HFFc6 (cell line): ENCODE data around the gene DOCK3. TPM values are rescaled to one million over a fixed set of nuclear protein-coding genes. Genes with fewer than 3 reads are reported as not detected.
"Not testable (repeated sequence)": the region's sequence is repeated elsewhere in the genome, so short reads cannot be mapped to it uniquely, and the experiment has no call there.

Source experiments
- DNase-seq: peaks from one replicate; pipeline ENCODE4 v3.0.0-alpha.2; 2018
- H3K27ac Mint-ChIP-seq: 2 replicates; pipeline ENCODE4 v1.8.0; 2020; ENCODE audit warnings: mild to moderate bottlenecking, mixed read lengths
- H3K27me3 Mint-ChIP-seq: 2 replicates; pipeline ENCODE4 v1.8.0; 2021; ENCODE audit warnings: mild to moderate bottlenecking, moderate library complexity, mixed read lengths; ENCODE audit not compliant: insufficient read depth
- H3K36me3 Mint-ChIP-seq: 2 replicates; pipeline ENCODE4 v1.8.0; 2021; ENCODE audit warnings: low read depth, mixed read lengths
- H3K4me1 Mint-ChIP-seq: 2 replicates; pipeline ENCODE4 v1.8.0; 2020; ENCODE audit warnings: low read depth, mixed read lengths
- H3K4me3 Mint-ChIP-seq: 2 replicates; pipeline ENCODE4 v1.8.0; 2020; ENCODE audit warnings: mild to moderate bottlenecking, moderate library complexity, mixed read lengths
- H3K9me3 Mint-ChIP-seq: 2 replicates; pipeline ENCODE4 v1.8.0; 2020; ENCODE audit warnings: mild to moderate bottlenecking, mixed read lengths
- total RNA-seq, 6 experiments: library from RNA; stranded (reverse); fragmentation: NEBNext Ultra II Directional; extraction: Animal tissue kit (Norgen Biotek cat#: 25700); gene quantifications; 2 replicates in 1 of 6; 3 replicates in 5 of 6; pipeline ENCODE4 v1.2.3, GENCODE V29; 2021
- TF ChIP-seq, protein P1 (sequence below): fragments of 200-600 bp; sonication (generic); IDR thresholded peaks from 2 replicates; pipeline ENCODE4 v1.5.0; 2021; ENCODE audit warnings: antibody characterized with exemption, mild to moderate bottlenecking

The DOCK3 gene
- total RNA-seq, 6 experiments from 2014 or later: 0.14 to 0.26 (median 0.22) TPM

GRCh38 chr3:50676031-50676705, 1.4 kb downstream of the DOCK3 start:
- DNase-seq: no peak
- Mint-ChIP-seq H3K36me3 (no peaks in the 10 kb centered on the region; the same call in 1 of the 2 replicates), H3K27ac (no peak overlapping the region), H3K9me3 (no peaks in the 10 kb centered on the region), H3K27me3 (peaks cover 25% of the 10 kb centered on the region), H3K4me1 (peaks cover 20% of the 10 kb centered on the region), H3K4me3 (no peak overlapping the region)
- TF ChIP-seq, protein P1, sequence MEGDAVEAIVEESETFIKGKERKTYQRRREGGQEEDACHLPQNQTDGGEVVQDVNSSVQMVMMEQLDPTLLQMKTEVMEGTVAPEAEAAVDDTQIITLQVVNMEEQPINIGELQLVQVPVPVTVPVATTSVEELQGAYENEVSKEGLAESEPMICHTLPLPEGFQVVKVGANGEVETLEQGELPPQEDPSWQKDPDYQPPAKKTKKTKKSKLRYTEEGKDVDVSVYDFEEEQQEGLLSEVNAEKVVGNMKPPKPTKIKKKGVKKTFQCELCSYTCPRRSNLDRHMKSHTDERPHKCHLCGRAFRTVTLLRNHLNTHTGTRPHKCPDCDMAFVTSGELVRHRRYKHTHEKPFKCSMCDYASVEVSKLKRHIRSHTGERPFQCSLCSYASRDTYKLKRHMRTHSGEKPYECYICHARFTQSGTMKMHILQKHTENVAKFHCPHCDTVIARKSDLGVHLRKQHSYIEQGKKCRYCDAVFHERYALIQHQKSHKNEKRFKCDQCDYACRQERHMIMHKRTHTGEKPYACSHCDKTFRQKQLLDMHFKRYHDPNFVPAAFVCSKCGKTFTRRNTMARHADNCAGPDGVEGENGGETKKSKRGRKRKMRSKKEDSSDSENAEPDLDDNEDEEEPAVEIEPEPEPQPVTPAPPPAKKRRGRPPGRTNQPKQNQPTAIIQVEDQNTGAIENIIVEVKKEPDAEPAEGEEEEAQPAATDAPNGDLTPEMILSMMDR: no peak

GRCh38 chr3:50687127-50687751, 12.5 kb downstream of the DOCK3 start:
- no peak for DNase-seq
- no peaks in the 10 kb centered on the region for H3K36me3 Mint-ChIP-seq
- H3K4me1 Mint-ChIP-seq: no peaks in the 10 kb centered on the region
- no peak overlapping the region for H3K27ac Mint-ChIP-seq
- H3K27me3 Mint-ChIP-seq: peaks cover 21% of the 10 kb centered on the region
- H3K4me3 Mint-ChIP-seq: no peak overlapping the region
- no peaks in the 10 kb centered on the region for H3K9me3 Mint-ChIP-seq
- TF ChIP-seq, protein P1: no peak

GRCh38 chr3:50687916-50688315, 13.2 kb downstream of the DOCK3 start:
- no peaks in the 10 kb centered on the region for H3K4me1 Mint-ChIP-seq
- TF ChIP-seq, protein P1: no peak
- no peak for DNase-seq
- no peak overlapping the region for H3K4me3 Mint-ChIP-seq
- no peak overlapping the region for H3K27ac Mint-ChIP-seq
- no peaks in the 10 kb centered on the region for H3K9me3 Mint-ChIP-seq
- peaks cover 18% of the 10 kb centered on the region for H3K27me3 Mint-ChIP-seq
- H3K36me3 Mint-ChIP-seq: no peaks in the 10 kb centered on the region

GRCh38 chr3:50688602-50689001, 13.9 kb downstream of the DOCK3 start:
- H3K9me3 Mint-ChIP-seq, H3K4me3 Mint-ChIP-seq, H3K4me1 Mint-ChIP-seq, H3K27ac Mint-ChIP-seq, DNase-seq, H3K36me3 Mint-ChIP-seq: not testable (repeated sequence)
- peaks cover 18% of the 10 kb centered on the region for H3K27me3 Mint-ChIP-seq

- TF ChIP-seq, protein P1: no peak
- H3K4me1 Mint-ChIP-seq: no peaks in the 10 kb centered on the region
- peaks cover 16% of the 10 kb centered on the region; the same call in 1 of the 2 replicates for H3K27me3 Mint-ChIP-seq
- no peak for DNase-seq
- no peaks in the 10 kb centered on the region for H3K36me3 Mint-ChIP-seq
- no peak overlapping the region for H3K27ac Mint-ChIP-seq
- H3K9me3 Mint-ChIP-seq: no peaks in the 10 kb centered on the region
- no peak overlapping the region for H3K4me3 Mint-ChIP-seq
These were observed 14.8 kb downstream of the DOCK3 start for GRCh38 chr3:50689558-50689957.

DNA sequence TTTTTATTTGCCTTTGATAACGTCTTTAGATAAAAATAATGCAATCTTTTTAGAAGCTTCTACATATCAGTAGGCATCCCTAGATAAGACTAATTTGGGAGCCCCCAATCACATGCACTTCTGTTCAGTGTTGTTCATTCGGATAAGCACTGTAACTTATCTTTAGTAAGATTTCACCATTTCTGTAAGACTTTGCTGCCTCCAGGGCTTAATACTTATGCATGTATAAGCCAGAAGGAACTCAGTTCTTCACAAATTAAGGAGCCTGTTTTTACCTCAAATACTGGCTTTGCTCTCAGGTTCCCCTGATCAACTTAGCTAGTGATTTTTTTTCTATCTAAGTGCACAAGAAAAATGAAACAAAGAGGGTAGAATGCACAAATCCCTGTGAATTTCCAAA, 20.3 kb downstream of the DOCK3 start:
- Mint-ChIP-seq H3K4me3 (no peak overlapping the region), H3K36me3 (no peaks in the 10 kb centered on the region), H3K4me1 (no peaks in the 10 kb centered on the region), H3K9me3 (peaks cover 3% of the 10 kb centered on the region; the same call in 1 of the 2 replicates), H3K27me3 (peaks cover 12% of the 10 kb centered on the region; the same call in 1 of the 2 replicates), H3K27ac (no peak overlapping the region)
- no peak for DNase-seq
- TF ChIP-seq, protein P1: no peak
